SK-N-MC (cell line): ENCODE data around the gene TRIM5.

Experiments used
- EZH2 ChIP-seq: fragments of 200-600 bp; sonication (generic); IDR thresholded peaks from one replicate; pipeline ENCODE4 v1.6.1; 2017; ENCODE audit warnings: antibody characterized with exemption
- FOXP2 ChIP-seq: optimal IDR thresholded peaks from 2 replicates; pipeline ENCODE3; 2011; ENCODE audit warnings: mild to moderate bottlenecking, moderate library complexity; ENCODE audit not compliant: insufficient read depth; ENCODE audit errors: extremely low read length, control extremely low read depth
- POLR2AphosphoS5 ChIP-seq: IDR thresholded peaks from 2 replicates; pipeline ENCODE4 v1.6.1; 2012; ENCODE audit warnings: mild to moderate bottlenecking, low read depth, low read length, borderline replicate concordance

GRCh38 chr11:5695580-5695979, 10.7 kb upstream of the TRIM5 start:
- TF ChIP-seq EZH2 (no peak), POLR2AphosphoS5 (no peak), FOXP2 (no peak)
